ENCODE data around the gene SCAPER. TPM values are rescaled to one million over a fixed set of nuclear protein-coding genes. Genes with fewer than 3 reads are reported as not detected.

SCAPER gene
- total RNA-seq (2014; rRNA removed; shearing (Covaris generic); ENCODE audit: low replicate concordance), result 4.6 and 5.7 TPM in 2 replicates

GRCh38 chr15:76905013-76905839 lies at the start of gene SCAPER:
Gene SCAPER, minus strand, starts transcription at chr15:76905340. Its CDS starts 21,523 bp downstream, at chr15:76883817.
- in situ Hi-C loops (cut with HindIII; ENCODE audit: low pct_unique_long_range_greater_than_20kb, low sequenced_read_pairs), result no loop called here
- DNase-seq (ENCODE audit: low read depth), result peak; percentile 79

- in situ Hi-C loops (cut with HindIII; ENCODE audit: low pct_unique_long_range_greater_than_20kb, low sequenced_read_pairs), result no loop called here
- peak; percentile 19 for DNase-seq (ENCODE audit: low read depth)
Observed at GRCh38 chr15:76954744-76955143, 49.6 kb upstream of the SCAPER start.

GRCh38 chr15:76953913-76954312 lies 48.8 kb upstream of the SCAPER start:
- in situ Hi-C loops (cut with HindIII; ENCODE audit: low pct_unique_long_range_greater_than_20kb, low sequenced_read_pairs), result no loop called here
- no peak for DNase-seq (ENCODE audit: low read depth)

GRCh38 chr15:76951220-76951619 lies 46.1 kb upstream of the SCAPER start:
- in situ Hi-C loops (cut with HindIII; ENCODE audit: low pct_unique_long_range_greater_than_20kb, low sequenced_read_pairs), result no loop called here
- no peak for DNase-seq (ENCODE audit: low read depth)

GRCh38 chr15:76947454-76947853 lies 42.3 kb upstream of the SCAPER start:
- in situ Hi-C loops (cut with HindIII; ENCODE audit: low pct_unique_long_range_greater_than_20kb, low sequenced_read_pairs), result no loop called here
- no peak for DNase-seq (ENCODE audit: low read depth)

- in situ Hi-C loops (cut with HindIII; ENCODE audit: low pct_unique_long_range_greater_than_20kb, low sequenced_read_pairs), result no loop called here
- DNase-seq (ENCODE audit: low read depth), result no peak
Observed at GRCh38 chr15:76945494-76946093, 40.5 kb upstream of the SCAPER start.

- in situ Hi-C loops (cut with HindIII; ENCODE audit: low pct_unique_long_range_greater_than_20kb, low sequenced_read_pairs), result no loop called here
Observed at GRCh38 chr15:76942331-76942730, 37.2 kb upstream of the SCAPER start.

GRCh38 chr15:76941636-76942035 lies 36.5 kb upstream of the SCAPER start:
- no peak for DNase-seq (ENCODE audit: low read depth)
- in situ Hi-C loops (cut with HindIII; ENCODE audit: low pct_unique_long_range_greater_than_20kb, low sequenced_read_pairs), result no loop called here

More at GRCh38 chr15:76942331-76942730, 37.2 kb upstream of the SCAPER start:
- DNase-seq (ENCODE audit: low read depth), result no peak

- in situ Hi-C loops (cut with HindIII; ENCODE audit: low pct_unique_long_range_greater_than_20kb, low sequenced_read_pairs), result no loop called here
- DNase-seq (ENCODE audit: low read depth), result no peak
Observed at GRCh38 chr15:76939715-76940114, 34.6 kb upstream of the SCAPER start.

GRCh38 chr15:76938752-76939151 lies 33.6 kb upstream of the SCAPER start:
- DNase-seq (ENCODE audit: low read depth), result no peak
- in situ Hi-C loops (cut with HindIII; ENCODE audit: low pct_unique_long_range_greater_than_20kb, low sequenced_read_pairs), result no loop called here

GRCh38 chr15:76936671-76937070 lies 31.5 kb upstream of the SCAPER start:
- DNase-seq (ENCODE audit: low read depth), result no peak
- in situ Hi-C loops (cut with HindIII; ENCODE audit: low pct_unique_long_range_greater_than_20kb, low sequenced_read_pairs), result no loop called here

GRCh38 chr15:76935620-76936019 lies 30.5 kb upstream of the SCAPER start:
- in situ Hi-C loops (cut with HindIII; ENCODE audit: low pct_unique_long_range_greater_than_20kb, low sequenced_read_pairs), result no loop called here
- peak; percentile 53 for DNase-seq (ENCODE audit: low read depth)

- in situ Hi-C loops (cut with HindIII; ENCODE audit: low pct_unique_long_range_greater_than_20kb, low sequenced_read_pairs), result no loop called here
- peak; percentile 17 for DNase-seq (ENCODE audit: low read depth)
Observed at GRCh38 chr15:76932135-76932966, 27.2 kb upstream of the SCAPER start.

GRCh38 chr15:76931397-76932134 lies 26.4 kb upstream of the SCAPER start, which contains the start of gene RCN2:
Gene RCN2, plus strand, starts transcription at chr15:76931749. Its CDS starts 93 bp downstream, at chr15:76931842.
- in situ Hi-C loops (cut with HindIII; ENCODE audit: low pct_unique_long_range_greater_than_20kb, low sequenced_read_pairs), result no loop called here

GRCh38 chr15:76930831-76931396 lies 25.8 kb upstream of the SCAPER start:
- no peak for DNase-seq (ENCODE audit: low read depth)
- in situ Hi-C loops (cut with HindIII; ENCODE audit: low pct_unique_long_range_greater_than_20kb, low sequenced_read_pairs), result no loop called here

More at GRCh38 chr15:76931397-76932134, 26.4 kb upstream of the SCAPER start, which contains the start of gene RCN2:
- DNase-seq (ENCODE audit: low read depth), result peak; percentile 92

GRCh38 chr15:76929011-76929760 lies 24.0 kb upstream of the SCAPER start:
- in situ Hi-C loops (cut with HindIII; ENCODE audit: low pct_unique_long_range_greater_than_20kb, low sequenced_read_pairs), result no loop called here
- no peak for DNase-seq (ENCODE audit: low read depth)

GRCh38 chr15:76928201-76928600 lies 23.1 kb upstream of the SCAPER start:
- no peak for DNase-seq (ENCODE audit: low read depth)
- in situ Hi-C loops (cut with HindIII; ENCODE audit: low pct_unique_long_range_greater_than_20kb, low sequenced_read_pairs), result no loop called here

All from Caki2 (cell line).